Suprapubic skin (tissue), 4 donors: Measurements from ENCODE around the gene SEPTIN3. TPM values are rescaled to one million over a fixed set of nuclear protein-coding genes. Genes with fewer than 3 reads are reported as not detected.

ENCODE experiments used
- DNase-seq, 2 donors: peaks; one replicate each; pipeline ENCODE4 v3.0.0-alpha.2; 2019; ENCODE audit warnings: low spot score in 2 of 2
- H3K27ac ChIP-seq: fragments of 200-600 bp; sonication (generic); one replicate; pipeline ENCODE4 v1.5.1; 2019
- H3K27me3 ChIP-seq: fragments of 200-600 bp; sonication (generic); one replicate; pipeline ENCODE4 v1.5.1; 2019
- H3K36me3 ChIP-seq: fragments of 200-600 bp; sonication (generic); one replicate; pipeline ENCODE4 v1.5.1; 2019
- H3K4me1 ChIP-seq: fragments of 200-600 bp; sonication (generic); one replicate; pipeline ENCODE4 v1.5.1; 2019
- H3K4me3 ChIP-seq: fragments of 200-600 bp; sonication (generic); one replicate; pipeline ENCODE4 v1.5.1; 2019; ENCODE audit warnings: mild to moderate bottlenecking
- H3K9me3 ChIP-seq: fragments of 200-600 bp; sonication (generic); one replicate; pipeline ENCODE4 v1.5.1; 2019
- EP300 ChIP-seq: sonication (generic); formaldehyde crosslinking; IDR thresholded peaks from one replicate; pipeline ENCODE4 v1.6.1; 2017; ENCODE audit warnings: antibody characterized with exemption
- POLR2A ChIP-seq, 2 donors: fragments of 450-650 bp; IDR thresholded peaks; one replicate each; pipeline ENCODE4 v1.6.1; 2017; ENCODE audit warnings: antibody characterized with exemption in 2 of 2, mild to moderate bottlenecking in 2 of 2, moderate library complexity in 2 of 2
- POLR2AphosphoS5 ChIP-seq, 3 donors: sonication (generic); formaldehyde crosslinking; IDR thresholded peaks; one replicate each; pipeline ENCODE4 v1.6.1; 2017; ENCODE audit warnings: antibody characterized with exemption in 3 of 3
- WGBS: methylation state at CpG from one replicate; pipeline ENCODE4 v1.1.5; 2018; 5-methylcytosine and 5-hydroxymethylcytosine counted together
- total RNA-seq, 4 donors: library from RNA; depleted of rRNA; stranded (reverse); fragments of >200 nt; gene quantifications; one replicate each; pipeline ENCODE4 v1.1.0, GENCODE V29; 2016
- TF ChIP-seq, protein P1 (sequence below), 2 donors: fragments of 200-600 bp in 1 of 2; fragments of 450-650 bp in 1 of 2; sonication (generic) in 1 of 2; IDR thresholded peaks; one replicate each; pipeline ENCODE4 v1.5.1; 2016 to 2019; ENCODE audit warnings: antibody characterized with exemption in 2 of 2, mild to moderate bottlenecking in 1 of 2, moderate library complexity in 1 of 2

The SEPTIN3 gene
- total RNA-seq, 4 donors from 2014 or later, result 1.1 to 2.7 (median 1.7) TPM

DNA sequence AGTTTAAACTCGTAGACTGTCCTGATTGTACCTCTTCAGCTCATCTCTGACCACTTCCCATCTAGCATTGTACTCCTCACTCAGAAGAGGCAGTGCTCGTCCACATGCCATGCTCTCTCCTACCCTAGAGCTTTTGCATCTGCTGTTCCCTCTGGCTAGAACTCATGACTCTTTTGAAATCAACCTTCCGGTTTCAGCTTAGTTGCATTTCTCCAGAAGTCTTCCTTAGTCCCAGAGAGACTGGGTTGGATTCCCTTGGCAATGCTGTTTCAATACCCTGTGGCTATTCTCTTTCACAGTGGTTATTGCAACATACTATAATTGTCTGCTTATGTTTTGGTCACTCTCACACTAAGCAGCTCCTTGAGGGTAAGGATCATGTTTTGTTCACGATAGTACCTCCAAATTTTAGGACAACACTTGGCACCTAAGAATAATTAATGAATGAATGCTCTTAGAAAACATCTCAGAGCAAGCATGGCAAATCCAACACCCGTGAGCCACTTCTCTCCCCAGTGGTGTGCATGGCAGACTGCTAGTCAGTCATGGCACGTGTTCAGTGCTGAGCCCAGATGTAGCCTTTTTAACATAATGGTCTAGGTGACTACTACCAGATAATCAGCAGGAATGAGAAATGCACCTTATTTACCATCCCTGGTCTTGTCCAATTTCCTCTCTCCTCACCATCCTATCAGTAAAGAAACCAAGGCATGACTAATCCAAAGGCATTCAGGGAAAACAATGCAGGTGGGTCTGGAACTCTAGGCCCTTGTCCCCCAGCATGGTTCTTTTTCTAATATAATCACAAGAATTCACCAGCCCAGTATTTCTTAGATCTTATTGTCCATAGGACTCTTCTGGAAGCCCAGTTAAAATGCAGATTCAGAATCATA lies 14.5 kb downstream of the SEPTIN3 start:
- WGBS, result 67% methylated on average over 6 of the region's 6 CpGs
- Histone ChIP-seq H3K9me3 (no peaks in the 10 kb centered on the region), H3K27ac (no peak overlapping the region)

DNA sequence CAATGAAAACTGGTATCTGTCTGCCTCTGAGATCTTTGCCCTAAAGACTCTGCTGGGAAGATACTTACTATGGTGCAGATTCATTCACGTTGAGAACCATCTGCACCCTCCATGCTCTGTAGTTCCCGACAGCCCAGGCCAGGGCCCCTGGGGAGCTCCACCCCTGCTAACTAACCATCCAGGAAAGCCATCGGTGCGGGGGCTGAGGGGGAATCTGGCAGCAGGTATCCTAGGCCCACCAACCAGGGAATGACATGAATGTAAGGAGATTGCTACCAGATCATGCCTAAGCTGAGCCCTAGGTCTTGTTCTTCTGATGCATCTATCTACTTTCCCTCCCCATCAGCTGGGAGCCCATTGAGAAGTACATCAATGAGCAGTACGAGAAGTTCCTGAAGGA lies 18.0 kb downstream of the SEPTIN3 start:
- DNase-seq, result peak in 1 of 2 donors; percentile 46
- WGBS, result 84% methylated on average over 5 of the region's 5 CpGs
- H3K9me3 ChIP-seq, result no peaks in the 10 kb centered on the region
- H3K27ac ChIP-seq, result no peak overlapping the region
- no peaks in the 10 kb centered on the region for H3K36me3 ChIP-seq
- no peak overlapping the region for H3K4me3 ChIP-seq
- H3K4me1 ChIP-seq, result no peaks in the 10 kb centered on the region
- no peaks in the 10 kb centered on the region for H3K27me3 ChIP-seq
- TF ChIP-seq, protein P1, sequence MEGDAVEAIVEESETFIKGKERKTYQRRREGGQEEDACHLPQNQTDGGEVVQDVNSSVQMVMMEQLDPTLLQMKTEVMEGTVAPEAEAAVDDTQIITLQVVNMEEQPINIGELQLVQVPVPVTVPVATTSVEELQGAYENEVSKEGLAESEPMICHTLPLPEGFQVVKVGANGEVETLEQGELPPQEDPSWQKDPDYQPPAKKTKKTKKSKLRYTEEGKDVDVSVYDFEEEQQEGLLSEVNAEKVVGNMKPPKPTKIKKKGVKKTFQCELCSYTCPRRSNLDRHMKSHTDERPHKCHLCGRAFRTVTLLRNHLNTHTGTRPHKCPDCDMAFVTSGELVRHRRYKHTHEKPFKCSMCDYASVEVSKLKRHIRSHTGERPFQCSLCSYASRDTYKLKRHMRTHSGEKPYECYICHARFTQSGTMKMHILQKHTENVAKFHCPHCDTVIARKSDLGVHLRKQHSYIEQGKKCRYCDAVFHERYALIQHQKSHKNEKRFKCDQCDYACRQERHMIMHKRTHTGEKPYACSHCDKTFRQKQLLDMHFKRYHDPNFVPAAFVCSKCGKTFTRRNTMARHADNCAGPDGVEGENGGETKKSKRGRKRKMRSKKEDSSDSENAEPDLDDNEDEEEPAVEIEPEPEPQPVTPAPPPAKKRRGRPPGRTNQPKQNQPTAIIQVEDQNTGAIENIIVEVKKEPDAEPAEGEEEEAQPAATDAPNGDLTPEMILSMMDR (IDR thresholded peaks at IDR 0.05), result no peak
- TF ChIP-seq EP300 (no peak), POLR2AphosphoS5 (IDR thresholded peaks at IDR 0.05) (no peak), POLR2A (IDR thresholded peaks at IDR 0.05) (no peak)

More for the DNA sequence above, 14.5 kb downstream of the SEPTIN3 start:
- no peak for DNase-seq
- no peak overlapping the region for H3K4me3 ChIP-seq
- H3K27me3 ChIP-seq, result no peaks in the 10 kb centered on the region
- TF ChIP-seq POLR2AphosphoS5 (IDR thresholded peaks at IDR 0.05) (no peak), POLR2A (IDR thresholded peaks at IDR 0.05) (no peak), EP300 (no peak)
- TF ChIP-seq, protein P1 (IDR thresholded peaks at IDR 0.05), result no peak
- H3K4me1 ChIP-seq, result peaks cover 3% of the 10 kb centered on the region
- no peaks in the 10 kb centered on the region for H3K36me3 ChIP-seq

DNA sequence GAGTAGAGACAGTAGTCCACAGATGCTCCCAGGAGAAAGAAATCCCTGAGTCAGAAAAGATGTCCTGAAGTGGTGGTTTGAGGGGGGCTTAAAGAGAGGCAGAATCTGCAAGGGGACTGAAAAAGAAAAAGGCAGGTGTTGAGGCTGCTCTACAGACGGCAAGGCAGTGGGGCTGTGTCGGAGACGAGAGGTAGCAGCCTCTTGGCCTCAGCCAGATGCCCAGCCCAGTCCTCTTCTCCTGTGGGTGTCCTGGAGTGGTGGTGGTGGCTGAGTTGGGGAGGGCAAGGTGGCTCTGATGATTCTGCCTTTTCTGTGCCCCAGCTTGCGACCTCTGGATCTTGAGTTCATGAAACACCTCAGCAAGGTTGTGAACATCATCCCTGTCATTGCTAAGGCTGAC lies 20.0 kb downstream of the SEPTIN3 start:
- TF ChIP-seq EP300, result no peak
- no peak for TF ChIP-seq POLR2A (IDR thresholded peaks at IDR 0.05)
- no peak for TF ChIP-seq POLR2AphosphoS5 (IDR thresholded peaks at IDR 0.05)
- TF ChIP-seq, protein P1 (IDR thresholded peaks at IDR 0.05), result no peak
- Histone ChIP-seq H3K4me1 (no peaks in the 10 kb centered on the region), H3K9me3 (no peaks in the 10 kb centered on the region), H3K27ac (no peak overlapping the region), H3K4me3 (no peak overlapping the region), H3K36me3 (no peaks in the 10 kb centered on the region), H3K27me3 (no peaks in the 10 kb centered on the region)
- peak in 1 of 2 donors; percentile 37 for DNase-seq
- 90% methylated on average over 4 of the region's 4 CpGs for WGBS

DNA sequence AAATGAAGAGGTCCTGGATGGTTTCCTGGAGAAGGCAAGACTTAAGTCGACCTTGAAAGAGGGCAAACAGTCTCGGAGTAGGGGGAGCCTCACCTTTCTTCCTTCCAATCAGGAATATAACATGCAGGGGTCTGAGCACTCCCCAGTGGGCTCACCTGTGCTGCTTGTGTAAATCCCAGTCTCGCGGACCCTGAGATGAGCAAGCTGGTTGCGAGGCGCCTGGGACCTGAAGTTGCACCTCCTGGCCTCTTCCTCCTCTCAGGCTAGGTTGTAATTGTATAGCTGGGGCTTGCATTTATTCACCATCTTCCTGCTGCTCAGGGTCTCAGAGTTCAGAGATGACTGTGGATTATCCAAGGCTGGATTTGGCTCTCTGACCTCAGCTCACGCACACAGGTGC lies 21.9 kb downstream of the SEPTIN3 start:
- no peaks in the 10 kb centered on the region for H3K4me1 ChIP-seq
- no peak overlapping the region for H3K27ac ChIP-seq
- no peaks in the 10 kb centered on the region for H3K27me3 ChIP-seq
- H3K9me3 ChIP-seq, result no peaks in the 10 kb centered on the region
- H3K4me3 ChIP-seq, result no peak overlapping the region
- TF ChIP-seq POLR2A (IDR thresholded peaks at IDR 0.05) (no peak), POLR2AphosphoS5 (IDR thresholded peaks at IDR 0.05) (no peak), EP300 (no peak)
- TF ChIP-seq, protein P1 (IDR thresholded peaks at IDR 0.05), result no peak
- WGBS, result 91% methylated on average over 7 of the region's 7 CpGs
- DNase-seq, result peak in 1 of 2 donors; percentile 17
- no peaks in the 10 kb centered on the region for H3K36me3 ChIP-seq

DNA sequence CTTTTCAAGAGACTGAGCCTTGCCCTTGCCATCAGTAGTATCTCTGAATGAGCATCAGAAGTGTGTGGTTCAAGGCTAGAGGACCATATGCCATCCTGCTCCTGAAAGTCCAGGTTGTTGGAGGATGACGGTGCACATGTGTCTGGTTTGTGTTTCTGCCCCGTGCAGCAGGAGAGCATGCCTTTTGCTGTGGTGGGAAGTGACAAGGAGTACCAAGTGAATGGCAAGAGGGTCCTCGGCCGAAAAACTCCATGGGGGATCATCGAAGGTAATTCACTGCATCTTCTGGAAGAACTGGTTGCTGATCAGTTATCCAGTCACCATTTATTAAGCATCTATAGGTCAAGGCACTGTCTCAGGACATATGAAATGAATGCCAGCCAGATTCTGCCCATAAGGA lies 23.3 kb downstream of the SEPTIN3 start:
- peak; percentile 35 to 74 for DNase-seq
- TF ChIP-seq POLR2AphosphoS5 (IDR thresholded peaks at IDR 0.05), result no peak
- TF ChIP-seq, protein P1 (IDR thresholded peaks at IDR 0.05), result no peak
- no peak for TF ChIP-seq EP300
- no peak for TF ChIP-seq POLR2A (IDR thresholded peaks at IDR 0.05)
- no peak overlapping the region for H3K27ac ChIP-seq
- no peaks in the 10 kb centered on the region for H3K27me3 ChIP-seq
- H3K4me3 ChIP-seq, result no peak overlapping the region
- WGBS, result 96% methylated on average over 5 of the region's 5 CpGs
- no peaks in the 10 kb centered on the region for H3K4me1 ChIP-seq
- no peaks in the 10 kb centered on the region for H3K9me3 ChIP-seq
- no peaks in the 10 kb centered on the region for H3K36me3 ChIP-seq
